Osteoblast (primary cell): ENCODE results near the gene CYB5R2. TPM values are rescaled to one million over a fixed set of nuclear protein-coding genes. Genes with fewer than 3 reads are reported as not detected.

Source experiments
- DNase-seq: peaks from one replicate; pipeline ENCODE4 v3.0.0; 2011; ENCODE audit warnings: low spot score, mixed read lengths; ENCODE audit not compliant: insufficient read length; ENCODE audit errors: missing footprints
- H2AFZ ChIP-seq: 2 replicates; pipeline ENCODE4 v1.6.0; 2011; ENCODE audit warnings: mild to moderate bottlenecking, low read length
- H3K27ac ChIP-seq: 2 replicates; pipeline ENCODE4 v1.5.1; 2011; ENCODE audit warnings: mild to moderate bottlenecking, low read depth, low read length, moderate library complexity
- H3K27me3 ChIP-seq: 2 replicates; pipeline ENCODE4 v1.6.0; 2012; ENCODE audit warnings: mild to moderate bottlenecking, control low read depth, inconsistent platforms, low read length, moderate library complexity; ENCODE audit not compliant: insufficient read depth
- H3K36me3 ChIP-seq: 2 replicates; pipeline ENCODE4 v1.5.1; 2011; ENCODE audit warnings: mild to moderate bottlenecking, low read length, control low read depth, moderate library complexity; ENCODE audit not compliant: insufficient read depth
- H3K4me1 ChIP-seq: 2 replicates; pipeline ENCODE4 v1.5.1; 2011; ENCODE audit warnings: mild to moderate bottlenecking, low read length, control low read depth, moderate library complexity; ENCODE audit not compliant: insufficient read depth
- H3K4me2 ChIP-seq: 2 replicates; pipeline ENCODE4 v1.6.0; 2011; ENCODE audit warnings: mild to moderate bottlenecking, low read length; ENCODE audit not compliant: insufficient read depth
- H3K4me3 ChIP-seq: fragments of 200-600 bp; sonication (generic); 3 replicates; pipeline ENCODE4 v1.5.1; 2012; ENCODE audit warnings: mild to moderate bottlenecking, low read length, inconsistent platforms; ENCODE audit not compliant: insufficient read depth
- H3K79me2 ChIP-seq: 2 replicates; pipeline ENCODE4 v1.6.0; 2012; ENCODE audit warnings: mild to moderate bottlenecking, low read length, control low read depth, inconsistent platforms; ENCODE audit not compliant: insufficient read depth
- H3K9me3 ChIP-seq: 2 replicates; pipeline ENCODE4 v1.5.1; 2011; ENCODE audit warnings: low read depth, low read length, control low read depth
- H4K20me1 ChIP-seq: 2 replicates; pipeline ENCODE4 v1.6.0; 2012; ENCODE audit warnings: mild to moderate bottlenecking, low read length, control low read depth; ENCODE audit not compliant: insufficient read depth
- total RNA-seq: library from RNA; depleted of rRNA; stranded (reverse); fragments of >200 nt; gene quantifications from 2 replicates; pipeline ENCODE4 v1.2.3, GENCODE V29; 2012
- TF ChIP-seq, protein P1 (sequence below): IDR thresholded peaks from 2 replicates; pipeline ENCODE4 v1.5.1; 2011; ENCODE audit warnings: mild to moderate bottlenecking, low read depth, low read length, moderate library complexity; ENCODE audit errors: extremely low read depth

The CYB5R2 gene
- total RNA-seq, 1 donor = 14.8 TPM

GRCh38 chr11:7648264-7648663 is 25.0 kb downstream of the CYB5R2 start:
- no peak for DNase-seq
- no peaks in the 10 kb centered on the region for H3K79me2 ChIP-seq
- H3K36me3 ChIP-seq = no peaks in the 10 kb centered on the region
- H3K4me2 ChIP-seq = no peak overlapping the region
- TF ChIP-seq, protein P1, sequence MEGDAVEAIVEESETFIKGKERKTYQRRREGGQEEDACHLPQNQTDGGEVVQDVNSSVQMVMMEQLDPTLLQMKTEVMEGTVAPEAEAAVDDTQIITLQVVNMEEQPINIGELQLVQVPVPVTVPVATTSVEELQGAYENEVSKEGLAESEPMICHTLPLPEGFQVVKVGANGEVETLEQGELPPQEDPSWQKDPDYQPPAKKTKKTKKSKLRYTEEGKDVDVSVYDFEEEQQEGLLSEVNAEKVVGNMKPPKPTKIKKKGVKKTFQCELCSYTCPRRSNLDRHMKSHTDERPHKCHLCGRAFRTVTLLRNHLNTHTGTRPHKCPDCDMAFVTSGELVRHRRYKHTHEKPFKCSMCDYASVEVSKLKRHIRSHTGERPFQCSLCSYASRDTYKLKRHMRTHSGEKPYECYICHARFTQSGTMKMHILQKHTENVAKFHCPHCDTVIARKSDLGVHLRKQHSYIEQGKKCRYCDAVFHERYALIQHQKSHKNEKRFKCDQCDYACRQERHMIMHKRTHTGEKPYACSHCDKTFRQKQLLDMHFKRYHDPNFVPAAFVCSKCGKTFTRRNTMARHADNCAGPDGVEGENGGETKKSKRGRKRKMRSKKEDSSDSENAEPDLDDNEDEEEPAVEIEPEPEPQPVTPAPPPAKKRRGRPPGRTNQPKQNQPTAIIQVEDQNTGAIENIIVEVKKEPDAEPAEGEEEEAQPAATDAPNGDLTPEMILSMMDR = no peak
- H4K20me1 ChIP-seq = no peaks in the 10 kb centered on the region
- no peak overlapping the region for H3K27ac ChIP-seq
- H3K27me3 ChIP-seq = no peaks in the 10 kb centered on the region
- H2AFZ ChIP-seq = no peak overlapping the region
- no peak overlapping the region for H3K4me3 ChIP-seq
- H3K4me1 ChIP-seq = no peaks in the 10 kb centered on the region
- H3K9me3 ChIP-seq = no peaks in the 10 kb centered on the region

- no peaks in the 10 kb centered on the region for H4K20me1 ChIP-seq
- no peaks in the 10 kb centered on the region for H3K9me3 ChIP-seq
- no peaks in the 10 kb centered on the region for H3K4me1 ChIP-seq
- no peak overlapping the region for H3K4me3 ChIP-seq
- no peak overlapping the region for H2AFZ ChIP-seq
- H3K36me3 ChIP-seq = no peaks in the 10 kb centered on the region
- no peak overlapping the region for H3K4me2 ChIP-seq
- TF ChIP-seq, protein P1 = no peak
- DNase-seq = no peak
- no peaks in the 10 kb centered on the region for H3K27me3 ChIP-seq
- H3K27ac ChIP-seq = no peak overlapping the region
- no peaks in the 10 kb centered on the region for H3K79me2 ChIP-seq
These were observed 26.4 kb downstream of the CYB5R2 start for GRCh38 chr11:7646866-7647265.

GRCh38 chr11:7645206-7645605 is 28.1 kb downstream of the CYB5R2 start:
- no peak overlapping the region for H2AFZ ChIP-seq
- H3K4me3 ChIP-seq = no peak overlapping the region
- no peaks in the 10 kb centered on the region for H3K9me3 ChIP-seq
- H4K20me1 ChIP-seq = no peaks in the 10 kb centered on the region
- no peak for DNase-seq
- no peak overlapping the region for H3K27ac ChIP-seq
- H3K4me2 ChIP-seq = no peak overlapping the region
- no peaks in the 10 kb centered on the region for H3K79me2 ChIP-seq
- H3K4me1 ChIP-seq = no peaks in the 10 kb centered on the region
- no peaks in the 10 kb centered on the region for H3K27me3 ChIP-seq
- TF ChIP-seq, protein P1 = no peak
- H3K36me3 ChIP-seq = peaks cover 3% of the 10 kb centered on the region

- H3K4me1 ChIP-seq = no peaks in the 10 kb centered on the region
- H2AFZ ChIP-seq = no peak overlapping the region
- H4K20me1 ChIP-seq = no peaks in the 10 kb centered on the region
- no peak for DNase-seq
- H3K36me3 ChIP-seq = peaks cover 3% of the 10 kb centered on the region
- TF ChIP-seq, protein P1 = no peak
- H3K79me2 ChIP-seq = no peaks in the 10 kb centered on the region
- H3K27me3 ChIP-seq = no peaks in the 10 kb centered on the region
- H3K4me3 ChIP-seq = no peak overlapping the region
- H3K4me2 ChIP-seq = no peak overlapping the region
- H3K9me3 ChIP-seq = no peaks in the 10 kb centered on the region
- no peak overlapping the region for H3K27ac ChIP-seq
These were observed 30.0 kb downstream of the CYB5R2 start for GRCh38 chr11:7643314-7643713.
